ENCODE data around the gene CEBPZOS.
"Not testable (repeated sequence)": the region's sequence is repeated elsewhere in the genome, so short reads cannot be mapped to it uniquely, and the experiment has no call there.

DNA sequence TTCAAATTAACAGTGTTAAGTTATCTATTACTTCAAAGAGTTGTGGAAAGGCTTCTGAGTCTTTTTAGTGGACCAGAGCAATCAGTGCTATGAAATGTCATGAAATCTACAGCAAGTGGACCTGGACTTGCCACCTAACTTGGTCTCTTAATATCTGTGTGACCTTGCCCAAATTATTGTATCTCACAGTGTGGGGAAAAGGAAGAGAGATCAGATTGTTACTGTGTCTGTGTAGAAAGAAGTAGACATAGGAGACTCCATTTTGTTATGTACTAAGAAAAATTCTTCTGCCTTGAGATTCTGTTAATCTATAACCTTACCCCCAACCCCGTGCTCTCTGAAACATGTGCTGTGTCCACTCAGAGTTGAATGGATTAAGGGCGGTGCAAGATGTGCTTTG is 28.8 kb downstream of the CEBPZOS start:
- TF ChIP-seq EZH2 (IDR thresholded peaks at IDR 0.05; ENCODE audit: borderline replicate concordance, low read depth, low read length); ELK1 (CRISPR knock-in tag; IDR thresholded peaks at IDR 0.05); LARP7 (IDR thresholded peaks at IDR 0.05); CBX5 (IDR thresholded peaks at IDR 0.05; ENCODE audit: borderline replicate concordance, low read depth); ZNF431 (CRISPR knock-in tag; IDR thresholded peaks at IDR 0.05); FOXJ3 (CRISPR knock-in tag; IDR thresholded peaks at IDR 0.05); TEAD4 (IDR thresholded peaks at IDR 0.05; ENCODE audit: low read length); TEAD4 (CRISPR knock-in tag; IDR thresholded peaks at IDR 0.05; ENCODE audit: borderline replicate concordance); ARNT (IDR thresholded peaks at IDR 0.05); FOXA1 (IDR thresholded peaks at IDR 0.05; ENCODE audit: borderline replicate concordance): not testable (repeated sequence)
- TF ChIP-seq, protein P1, sequence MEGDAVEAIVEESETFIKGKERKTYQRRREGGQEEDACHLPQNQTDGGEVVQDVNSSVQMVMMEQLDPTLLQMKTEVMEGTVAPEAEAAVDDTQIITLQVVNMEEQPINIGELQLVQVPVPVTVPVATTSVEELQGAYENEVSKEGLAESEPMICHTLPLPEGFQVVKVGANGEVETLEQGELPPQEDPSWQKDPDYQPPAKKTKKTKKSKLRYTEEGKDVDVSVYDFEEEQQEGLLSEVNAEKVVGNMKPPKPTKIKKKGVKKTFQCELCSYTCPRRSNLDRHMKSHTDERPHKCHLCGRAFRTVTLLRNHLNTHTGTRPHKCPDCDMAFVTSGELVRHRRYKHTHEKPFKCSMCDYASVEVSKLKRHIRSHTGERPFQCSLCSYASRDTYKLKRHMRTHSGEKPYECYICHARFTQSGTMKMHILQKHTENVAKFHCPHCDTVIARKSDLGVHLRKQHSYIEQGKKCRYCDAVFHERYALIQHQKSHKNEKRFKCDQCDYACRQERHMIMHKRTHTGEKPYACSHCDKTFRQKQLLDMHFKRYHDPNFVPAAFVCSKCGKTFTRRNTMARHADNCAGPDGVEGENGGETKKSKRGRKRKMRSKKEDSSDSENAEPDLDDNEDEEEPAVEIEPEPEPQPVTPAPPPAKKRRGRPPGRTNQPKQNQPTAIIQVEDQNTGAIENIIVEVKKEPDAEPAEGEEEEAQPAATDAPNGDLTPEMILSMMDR (IDR thresholded peaks at IDR 0.05 in 2 of 3, conservative IDR thresholded peaks at IDR 0.05 in 1 of 3; ENCODE audit: insufficient read depth in 2 of 3, low read depth in 1 of 3, low read length in 3 of 3): not testable (repeated sequence)
